ACC112 (cell line): ENCODE measurements around the gene RNF17.
A peak's percentile ranks its signal among the peaks of the same experiment; 100 is the strongest.

Experiments used
- H2AFZ ChIP-seq: fragments of 200-600 bp; sonication (generic); one replicate; pipeline ENCODE4 v1.6.0; 2017; ENCODE audit warnings: antibody characterized with exemption, low read length; ENCODE audit not compliant: unreplicated experiment
- H3K27ac ChIP-seq: fragments of 200-600 bp; sonication (generic); 2 replicates; pipeline ENCODE4 v1.5.1; 2014; ENCODE audit warnings: low read depth, mild to moderate bottlenecking, antibody characterized with exemption, low read length, moderate library complexity
- H3K27me3 ChIP-seq: fragments of 200-600 bp; sonication (generic); 2 replicates; pipeline ENCODE4 v1.6.1; 2014; ENCODE audit warnings: mild to moderate bottlenecking, antibody characterized with exemption, low read length, moderate library complexity, mixed read lengths; ENCODE audit not compliant: insufficient read depth
- H3K36me3 ChIP-seq: fragments of 200-600 bp; sonication (generic); 2 replicates; pipeline ENCODE4 v1.6.1; 2016; ENCODE audit warnings: mild to moderate bottlenecking, antibody characterized with exemption, low read length, moderate library complexity, mixed read lengths; ENCODE audit not compliant: insufficient read depth
- H3K4me1 ChIP-seq: fragments of 200-600 bp; sonication (generic); one replicate; pipeline ENCODE4 v1.6.1; 2016; ENCODE audit warnings: low read length, mixed read lengths; ENCODE audit not compliant: insufficient read depth, unreplicated experiment, control insufficient read depth
- H3K4me3 ChIP-seq: fragments of 200-600 bp; sonication (generic); 2 replicates; pipeline ENCODE4 v1.5.1; 2014; ENCODE audit warnings: mild to moderate bottlenecking, low read depth, low read length
- H3K79me2 ChIP-seq: fragments of 200-600 bp; sonication (generic); one replicate; pipeline ENCODE4 v1.6.0; 2016; ENCODE audit warnings: low read length; ENCODE audit not compliant: control insufficient read depth, unreplicated experiment, insufficient read depth

Gene RNF17

GRCh38 chr13:24745516-24745860, 18.5 kb upstream of the RNF17 start:
- no peak overlapping the region for H3K27ac ChIP-seq
- H3K79me2 ChIP-seq, result no peaks in the 10 kb centered on the region
- peaks cover 76% of the 10 kb centered on the region for H3K27me3 ChIP-seq
- no peak overlapping the region for H3K4me3 ChIP-seq
- peaks cover 10% of the 10 kb centered on the region for H3K4me1 ChIP-seq
- no peak overlapping the region for H2AFZ ChIP-seq
- H3K36me3 ChIP-seq, result no peaks in the 10 kb centered on the region

DNA sequence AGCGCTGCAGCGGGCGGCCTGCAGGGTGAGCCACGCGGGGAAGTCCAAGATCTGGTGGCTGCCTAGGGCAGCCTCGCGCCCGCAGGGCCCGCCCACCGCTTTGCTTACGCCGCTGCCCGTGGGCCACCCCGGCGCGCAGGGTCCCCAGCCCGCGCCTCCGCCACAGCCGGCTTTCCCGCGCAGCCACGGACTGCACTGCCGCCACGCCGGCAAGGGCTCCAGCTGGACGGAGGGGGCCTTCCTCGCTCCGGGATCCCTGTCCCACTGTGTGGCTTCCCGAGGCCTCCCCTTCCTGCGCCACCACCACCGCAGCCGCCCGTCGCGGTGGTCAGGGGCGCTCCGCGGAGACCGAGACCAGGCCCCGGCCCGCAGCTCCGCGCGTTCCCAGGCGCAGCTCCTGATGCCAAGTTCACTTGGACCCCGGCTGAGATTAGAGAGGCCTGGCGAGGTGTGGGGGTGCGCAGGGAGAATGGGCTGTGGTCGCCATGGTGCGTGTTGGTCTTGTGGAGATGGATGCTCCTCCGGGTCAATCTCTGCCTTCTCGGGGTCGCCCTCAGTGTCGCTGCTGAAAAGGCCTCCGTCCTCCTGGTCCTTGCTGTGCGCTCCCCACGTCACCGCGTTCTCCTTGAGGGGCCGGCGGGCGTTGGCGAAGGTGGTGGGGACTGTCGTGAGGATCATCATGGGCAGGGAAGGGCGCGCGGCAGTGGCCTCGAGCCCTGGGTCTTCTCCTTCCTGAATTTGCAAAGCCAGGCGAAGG, 17.9 kb upstream of the RNF17 start:
- Histone ChIP-seq H3K27me3 (peaks cover 80% of the 10 kb centered on the region), H2AFZ (no peak overlapping the region), H3K4me3 (peak overlapping the region; percentile 76), H3K36me3 (no peaks in the 10 kb centered on the region), H3K4me1 (peaks cover 10% of the 10 kb centered on the region), H3K27ac (no peak overlapping the region), H3K79me2 (no peaks in the 10 kb centered on the region)

DNA sequence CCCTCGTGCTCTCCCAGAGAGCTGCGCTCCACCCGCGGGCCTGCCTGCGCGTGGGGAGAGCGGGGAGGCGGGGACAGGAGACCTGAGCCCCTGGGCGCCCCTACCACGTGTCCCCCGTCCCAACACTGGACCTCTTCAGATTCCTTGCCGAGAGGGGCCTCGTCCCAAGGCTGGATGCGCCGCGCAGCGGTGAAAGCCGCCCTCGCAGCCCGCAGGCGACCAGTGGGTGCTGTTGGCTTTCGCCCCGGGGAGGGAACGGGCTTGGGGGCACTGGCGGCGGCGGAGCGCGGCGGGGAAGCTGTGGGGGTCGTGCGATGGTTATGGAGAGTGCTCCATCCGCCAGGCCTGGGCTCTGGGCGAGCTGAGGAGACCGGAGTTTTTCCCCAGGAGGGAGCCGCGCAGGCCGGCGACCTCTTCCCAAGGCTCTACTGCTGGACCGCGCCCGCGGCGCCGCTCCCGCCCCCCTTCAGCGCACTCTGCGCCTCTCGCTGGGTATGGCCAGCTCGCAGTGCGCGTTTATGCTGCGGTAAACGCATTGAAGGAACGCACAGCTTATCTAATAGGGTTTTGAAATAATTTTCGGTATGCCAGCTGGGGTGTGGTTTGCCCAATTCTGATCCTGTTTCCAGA, 17.2 kb upstream of the RNF17 start:
- Histone ChIP-seq H3K27me3 (peaks cover 86% of the 10 kb centered on the region), H3K36me3 (no peaks in the 10 kb centered on the region), H3K4me3 (peak overlapping the region; percentile 76), H3K4me1 (peaks cover 10% of the 10 kb centered on the region), H2AFZ (peak overlapping the region; percentile 60), H3K27ac (no peak overlapping the region), H3K79me2 (no peaks in the 10 kb centered on the region)

GRCh38 chr13:24747248-24748060, 16.5 kb upstream of the RNF17 start:
- H2AFZ ChIP-seq, result peak overlapping the region; percentile 60
- H3K27me3 ChIP-seq, result peaks cover 93% of the 10 kb centered on the region
- no peaks in the 10 kb centered on the region for H3K36me3 ChIP-seq
- peak overlapping the region; percentile 76 for H3K4me3 ChIP-seq
- no peaks in the 10 kb centered on the region for H3K79me2 ChIP-seq
- peaks cover 10% of the 10 kb centered on the region for H3K4me1 ChIP-seq
- H3K27ac ChIP-seq, result no peak overlapping the region

GRCh38 chr13:24748061-24748400, 15.9 kb upstream of the RNF17 start:
- Histone ChIP-seq H3K4me3 (peak overlapping the region; percentile 76), H3K4me1 (peaks cover 10% of the 10 kb centered on the region), H2AFZ (no peak overlapping the region), H3K36me3 (no peaks in the 10 kb centered on the region), H3K27me3 (peaks cover 98% of the 10 kb centered on the region), H3K27ac (no peak overlapping the region), H3K79me2 (no peaks in the 10 kb centered on the region)

GRCh38 chr13:24759197-24759596, 4.8 kb upstream of the RNF17 start:
- Histone ChIP-seq H3K79me2 (no peaks in the 10 kb centered on the region), H2AFZ (no peak overlapping the region), H3K4me1 (no peaks in the 10 kb centered on the region), H3K4me3 (no peak overlapping the region), H3K36me3 (no peaks in the 10 kb centered on the region), H3K27me3 (peaks cover 67% of the 10 kb centered on the region), H3K27ac (no peak overlapping the region)

- no peak overlapping the region for H2AFZ ChIP-seq
- H3K4me3 ChIP-seq, result no peak overlapping the region
- no peaks in the 10 kb centered on the region for H3K36me3 ChIP-seq
- peaks cover 36% of the 10 kb centered on the region for H3K27me3 ChIP-seq
- no peaks in the 10 kb centered on the region for H3K79me2 ChIP-seq
- H3K27ac ChIP-seq, result no peak overlapping the region
- H3K4me1 ChIP-seq, result no peaks in the 10 kb centered on the region
These were observed 284 bp downstream of the RNF17 start for GRCh38 chr13:24764276-24764630.

DNA sequence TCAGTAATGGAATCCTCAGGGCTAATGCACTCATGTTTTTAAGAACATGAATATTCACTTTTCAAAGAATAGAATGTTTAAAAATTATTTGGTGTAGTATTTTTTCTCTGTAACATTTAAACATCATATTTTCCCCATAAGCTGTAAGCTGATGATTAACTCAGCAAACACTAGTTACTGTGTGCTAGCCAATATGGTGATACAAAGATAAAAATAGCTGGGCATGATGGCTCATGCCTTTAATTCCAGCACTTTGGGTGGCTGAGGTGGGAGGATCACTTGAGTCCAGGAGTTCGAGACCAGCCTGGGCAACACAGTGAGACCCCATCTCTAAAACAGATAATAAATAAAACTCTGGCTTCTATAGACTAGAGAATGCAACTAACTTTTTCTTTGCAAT, 13.2 kb downstream of the RNF17 start:
- H3K27me3 ChIP-seq, result peaks cover 34% of the 10 kb centered on the region
- no peaks in the 10 kb centered on the region for H3K36me3 ChIP-seq

GRCh38 chr13:24784319-24784718, 20.4 kb downstream of the RNF17 start:
- Histone ChIP-seq H3K4me1 (no peaks in the 10 kb centered on the region), H3K36me3 (no peaks in the 10 kb centered on the region), H3K4me3 (no peak overlapping the region), H3K79me2 (no peaks in the 10 kb centered on the region), H3K27ac (no peak overlapping the region), H2AFZ (no peak overlapping the region), H3K27me3 (peaks cover 69% of the 10 kb centered on the region)

More for the DNA sequence above, 13.2 kb downstream of the RNF17 start:
- no peak overlapping the region for H3K4me3 ChIP-seq
- no peaks in the 10 kb centered on the region for H3K4me1 ChIP-seq
- H3K79me2 ChIP-seq, result no peaks in the 10 kb centered on the region
- no peak overlapping the region for H2AFZ ChIP-seq
- no peak overlapping the region for H3K27ac ChIP-seq

DNA sequence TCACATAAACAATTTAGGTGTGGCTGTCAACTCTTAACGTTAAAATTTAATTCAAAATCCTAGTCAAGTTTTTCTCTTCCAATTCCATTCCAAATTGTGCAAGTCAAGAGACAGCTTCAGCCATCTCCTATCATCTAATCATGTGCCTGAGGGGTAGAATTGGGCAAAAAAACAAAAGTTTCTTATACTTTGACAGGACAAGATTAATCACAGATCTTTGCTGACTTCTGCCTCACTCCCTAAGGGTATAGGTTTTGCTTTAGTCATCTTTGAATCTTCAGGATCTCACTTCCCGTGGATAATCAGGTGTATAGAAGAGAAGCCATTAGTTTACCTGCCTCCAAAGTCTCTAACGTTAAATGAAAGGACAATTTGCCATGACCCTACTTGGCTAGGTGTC, 24.6 kb downstream of the RNF17 start:
- no peak overlapping the region for H3K27ac ChIP-seq
- H2AFZ ChIP-seq, result no peak overlapping the region
- H3K4me1 ChIP-seq, result no peaks in the 10 kb centered on the region
- no peaks in the 10 kb centered on the region for H3K36me3 ChIP-seq
- no peak overlapping the region for H3K4me3 ChIP-seq
- peaks cover 85% of the 10 kb centered on the region for H3K27me3 ChIP-seq
- H3K79me2 ChIP-seq, result no peaks in the 10 kb centered on the region
